GM18520 (cell line): ENCODE data around the gene RASSF7.
"Not testable (repeated sequence)": the region's sequence is repeated elsewhere in the genome, so short reads cannot be mapped to it uniquely, and the experiment has no call there.

Experiments used
- ATAC-seq: cut with Tn5 transposase; IDR thresholded peaks from one replicate; pipeline ENCODE4 v1.9.1; 2021; ENCODE audit not compliant: unreplicated experiment

Gene RASSF7

GRCh38 chr11:565921-566509 lies 5.2 kb downstream of the RASSF7 start:
- no peak for ATAC-seq

GRCh38 chr11:567011-567628 lies 6.3 kb downstream of the RASSF7 start:
- ATAC-seq = no peak

- no peak for ATAC-seq
Observed at GRCh38 chr11:567629-568292, 7.0 kb downstream of the RASSF7 start.

- ATAC-seq = peak; percentile 86
Observed at GRCh38 chr11:568306-569157, 7.8 kb downstream of the RASSF7 start.

GRCh38 chr11:569158-569885 lies 8.6 kb downstream of the RASSF7 start:
- ATAC-seq = no peak

- no peak for ATAC-seq
Observed at GRCh38 chr11:571802-572185, 11.0 kb downstream of the RASSF7 start.

- no peak for ATAC-seq
Observed at GRCh38 chr11:573146-573759, 12.5 kb downstream of the RASSF7 start.

- not testable (repeated sequence) for ATAC-seq
Observed at GRCh38 chr11:574031-574570, 13.3 kb downstream of the RASSF7 start.

- ATAC-seq = no peak
Observed at GRCh38 chr11:574632-575312, 14.0 kb downstream of the RASSF7 start.

GRCh38 chr11:575313-575995 lies 14.7 kb downstream of the RASSF7 start:
- peak; percentile 33 for ATAC-seq

- peak; percentile 73 for ATAC-seq
Observed at GRCh38 chr11:575996-576768, 15.4 kb downstream of the RASSF7 start, which contains the start of gene PHRF1. TSS of gene PHRF1 (plus strand) at chr11:576470. CDS start at chr11:581513, 5,043 bp downstream.

GRCh38 chr11:576811-577610 lies 16.2 kb downstream of the RASSF7 start:
- no peak for ATAC-seq

GRCh38 chr11:577611-577894 lies 16.8 kb downstream of the RASSF7 start:
- ATAC-seq = no peak

GRCh38 chr11:578276-579035 lies 17.7 kb downstream of the RASSF7 start:
- ATAC-seq = no peak

GRCh38 chr11:579830-580601 lies 19.2 kb downstream of the RASSF7 start:
- no peak for ATAC-seq

GRCh38 chr11:581342-581741 lies 20.6 kb downstream of the RASSF7 start:
- ATAC-seq = no peak
